Raji (cell line): Measurements from ENCODE around the gene GCAT.
A peak's percentile ranks its signal among the peaks of the same experiment; 100 is the strongest.

ENCODE experiments used
- POLR2A ChIP-seq: IDR thresholded peaks from 2 replicates; pipeline ENCODE4 v1.6.1; 2011; ENCODE audit warnings: low read depth, low read length, control low read depth; ENCODE audit not compliant: insufficient read depth

Gene GCAT

DNA sequence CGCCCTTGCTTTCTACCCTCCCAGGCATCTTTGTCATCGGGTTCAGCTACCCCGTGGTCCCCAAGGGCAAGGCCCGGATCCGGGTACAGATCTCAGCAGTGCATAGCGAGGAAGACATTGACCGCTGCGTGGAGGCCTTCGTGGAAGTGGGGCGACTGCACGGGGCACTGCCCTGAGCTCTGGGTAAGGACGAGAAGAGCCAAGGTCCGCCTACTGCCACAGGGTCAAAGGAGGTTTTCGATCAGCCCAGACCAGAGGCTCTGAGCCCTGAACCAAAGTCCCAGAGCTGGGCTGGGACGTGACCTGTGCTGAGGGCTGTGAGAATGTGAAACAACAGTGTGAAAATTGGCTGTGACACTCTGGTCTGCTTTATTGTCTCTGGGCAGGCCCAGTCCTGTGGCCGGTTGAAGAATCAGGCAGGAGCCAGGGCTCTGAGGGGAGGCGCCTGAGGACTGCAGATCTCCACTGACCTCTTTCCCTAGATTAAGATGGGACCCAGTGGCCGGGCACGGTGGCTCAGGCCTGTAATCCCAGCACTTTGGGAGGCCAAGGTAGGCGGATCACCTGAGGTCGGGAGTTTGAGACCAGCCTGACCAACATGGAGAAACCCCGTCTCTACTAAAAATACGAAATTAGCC, 8.9 kb downstream of the GCAT start:
- no peak for TF ChIP-seq POLR2A

DNA sequence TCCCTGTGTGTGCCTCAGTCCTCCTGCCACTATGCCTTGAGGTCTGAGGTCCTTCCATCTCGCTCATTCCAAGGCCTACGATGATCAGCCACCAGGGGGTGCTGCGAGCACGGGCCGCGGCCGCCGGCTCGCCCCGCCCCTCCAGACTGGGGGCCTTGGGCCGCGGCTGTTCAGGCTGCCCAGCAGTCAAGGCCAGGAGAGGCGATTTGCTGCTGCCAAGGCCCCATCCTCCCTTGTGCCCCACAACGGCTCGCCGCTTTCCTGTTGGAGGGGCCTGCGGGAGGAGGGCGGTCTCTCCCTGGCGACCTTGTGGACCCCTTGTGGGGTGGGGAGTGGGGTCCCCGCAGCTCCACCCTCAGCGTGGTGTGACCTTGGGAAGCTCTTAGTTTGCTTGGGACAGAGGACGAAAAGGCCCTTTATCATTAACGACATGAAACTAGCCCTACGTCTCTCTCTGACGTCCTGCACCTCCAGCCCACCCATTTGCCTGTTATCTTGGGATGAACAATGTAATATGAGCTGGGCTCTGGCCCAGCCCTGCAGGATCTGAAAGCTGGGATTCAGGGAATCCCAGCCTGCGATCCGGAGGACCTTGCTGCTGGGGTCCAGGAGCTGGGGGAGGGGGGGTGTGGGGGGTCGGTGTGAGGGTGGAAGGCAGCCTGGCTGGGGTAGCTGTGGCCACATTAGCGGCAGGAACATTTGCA, 10.1 kb downstream of the GCAT start:
- 0 out of 2 replicates have a peak, but pooled peaks have one; percentile 8 for TF ChIP-seq POLR2A

DNA sequence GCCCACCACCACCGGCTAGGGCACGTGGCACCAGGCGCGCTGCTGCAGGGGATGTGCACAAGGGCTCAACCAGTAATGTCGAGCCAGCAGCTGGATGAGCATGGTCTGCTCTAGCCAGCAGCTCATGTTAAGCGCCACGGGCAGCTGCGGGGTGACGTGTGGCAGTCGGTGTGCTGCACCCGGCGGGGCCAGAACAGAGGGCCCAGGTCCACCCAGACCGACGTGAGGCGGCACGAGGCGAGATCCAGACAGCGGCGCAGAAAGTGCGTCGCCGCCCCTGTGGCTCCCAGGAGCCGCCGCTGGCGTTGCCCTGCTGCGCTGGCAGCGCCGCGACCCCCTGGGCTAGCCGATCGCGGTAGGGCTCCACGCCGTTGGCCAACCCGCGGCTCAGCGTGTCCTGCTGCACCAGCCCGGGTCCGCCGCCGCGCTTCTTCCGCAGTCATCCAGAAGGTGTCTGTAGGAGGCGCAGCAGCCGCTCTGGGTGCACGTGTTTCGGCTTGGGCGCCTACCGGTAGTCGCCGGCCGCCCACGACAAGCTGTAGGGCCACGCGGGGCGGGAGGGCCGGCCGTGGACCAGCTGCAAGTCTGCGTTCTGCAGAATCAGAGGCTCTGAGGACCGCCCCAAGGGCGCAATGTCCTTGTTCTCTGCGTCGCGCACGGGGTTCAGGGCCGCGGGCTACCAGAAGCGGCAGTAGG, 10.8 kb downstream of the GCAT start:
- no peak for TF ChIP-seq POLR2A

DNA sequence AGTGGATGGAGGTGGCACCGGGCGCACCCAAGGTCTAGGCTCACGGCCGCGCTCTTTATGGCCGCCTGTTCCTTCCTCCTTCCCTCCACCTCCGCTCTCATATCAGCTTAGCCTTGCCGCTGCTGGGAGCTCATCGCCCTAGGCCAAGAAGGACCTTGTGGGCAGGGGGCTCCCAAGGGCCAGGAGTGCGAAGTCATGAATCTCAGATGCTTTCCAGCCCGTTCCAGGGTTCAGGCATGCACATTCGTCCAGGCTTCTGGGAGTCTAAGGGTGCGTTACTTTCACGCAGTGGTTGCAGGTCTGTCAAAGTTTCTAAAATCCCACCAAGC, 11.3 kb downstream of the GCAT start:
- TF ChIP-seq POLR2A = no peak

DNA sequence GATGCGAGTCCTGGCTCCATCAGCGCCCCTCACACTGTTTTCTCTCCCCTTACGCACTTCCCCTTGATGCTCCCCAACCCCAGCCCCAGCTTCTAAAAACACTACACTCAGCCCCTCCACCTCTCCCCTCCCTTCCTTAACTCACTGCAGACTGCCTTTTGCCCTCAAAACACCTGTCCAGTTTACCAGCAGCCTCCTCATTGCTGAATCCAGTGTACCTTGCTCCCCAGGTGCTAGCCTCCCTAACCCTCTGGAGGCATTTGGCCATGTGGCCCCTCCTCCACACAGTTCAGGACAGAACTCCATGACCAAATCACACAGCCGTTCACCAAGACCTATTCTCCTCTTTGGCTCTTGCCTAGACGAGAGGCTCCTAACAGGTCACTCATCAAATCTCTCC, 12.6 kb downstream of the GCAT start:
- no peak for TF ChIP-seq POLR2A

DNA sequence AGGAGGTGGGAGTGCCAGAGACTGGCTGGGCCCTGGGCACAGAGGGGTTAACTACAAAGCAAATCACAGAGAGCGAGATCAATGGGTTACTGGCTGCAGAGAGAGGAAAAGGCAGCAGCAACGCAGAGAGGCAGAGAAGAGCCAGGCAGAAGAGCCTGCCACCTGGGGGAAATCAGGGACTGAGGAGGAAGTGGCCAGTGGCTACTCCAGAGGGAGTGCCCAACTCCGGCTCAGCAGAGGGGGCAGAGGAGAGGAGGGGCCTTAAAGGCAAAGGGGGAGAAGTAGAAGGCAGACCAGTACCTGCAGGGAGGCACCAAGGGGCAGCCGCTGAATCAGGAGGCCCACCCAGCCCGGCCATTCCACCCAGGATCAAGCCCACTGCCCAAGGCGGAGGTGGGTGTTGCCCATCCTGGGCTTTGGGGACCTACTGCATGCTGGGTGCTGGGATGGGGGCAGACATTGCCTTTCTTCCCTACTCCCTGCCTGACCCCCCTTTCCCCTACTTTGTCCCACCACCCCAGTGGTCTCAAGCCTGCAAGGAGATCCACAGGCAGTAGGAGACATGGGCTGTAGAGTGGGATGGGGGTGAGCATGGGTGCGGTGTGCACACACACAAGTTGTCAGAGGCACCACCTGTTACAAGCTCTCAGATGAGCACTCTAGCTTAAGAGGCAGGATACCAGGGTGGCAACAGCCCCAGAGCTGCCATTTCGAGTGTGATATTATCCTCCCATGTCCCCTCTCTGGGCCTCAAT, 14.5 kb downstream of the GCAT start:
- no peak for TF ChIP-seq POLR2A

DNA sequence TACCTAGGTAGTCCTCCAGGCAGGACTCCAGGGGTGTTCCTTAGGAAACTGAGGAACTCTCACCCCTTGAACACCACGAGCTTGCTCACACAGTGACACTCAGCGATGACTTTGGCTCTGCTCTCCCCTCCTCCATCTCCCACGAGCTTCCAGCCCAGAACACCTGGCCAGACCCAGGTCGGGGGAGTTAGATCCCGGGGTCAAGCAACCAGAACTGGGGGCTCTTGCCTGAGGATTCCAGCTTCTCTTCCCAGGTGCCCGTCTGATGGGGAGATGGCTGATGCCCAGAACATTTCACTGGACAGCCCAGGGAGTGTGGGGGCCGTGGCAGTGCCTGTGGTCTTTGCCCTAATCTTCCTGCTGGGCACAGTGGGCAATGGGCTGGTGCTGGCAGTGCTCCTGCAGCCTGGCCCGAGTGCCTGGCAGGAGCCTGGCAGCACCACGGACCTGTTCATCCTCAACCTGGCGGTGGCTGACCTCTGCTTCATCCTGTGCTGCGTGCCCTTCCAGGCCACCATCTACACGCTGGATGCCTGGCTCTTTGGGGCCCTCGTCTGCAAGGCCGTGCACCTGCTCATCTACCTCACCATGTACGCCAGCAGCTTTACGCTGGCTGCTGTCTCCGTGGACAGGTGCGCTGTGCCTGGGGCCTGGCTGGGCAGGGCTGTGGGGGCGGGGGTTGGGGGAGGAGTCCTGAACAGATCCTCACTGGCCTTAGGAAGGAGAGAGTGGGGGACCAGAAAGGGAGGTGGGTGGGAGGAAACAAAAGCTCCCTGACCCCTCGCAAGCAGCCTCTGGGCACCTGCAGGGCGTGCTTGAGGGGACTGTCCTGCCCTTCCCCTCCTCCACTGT, 15.6 kb downstream of the GCAT start, which contains the start of gene GALR3:
GALR3 (plus strand) TSS at position 249 of the 852 bp plus-strand sequence; CDS start at position 274, 25 bp downstream.
- TF ChIP-seq POLR2A = no peak

DNA sequence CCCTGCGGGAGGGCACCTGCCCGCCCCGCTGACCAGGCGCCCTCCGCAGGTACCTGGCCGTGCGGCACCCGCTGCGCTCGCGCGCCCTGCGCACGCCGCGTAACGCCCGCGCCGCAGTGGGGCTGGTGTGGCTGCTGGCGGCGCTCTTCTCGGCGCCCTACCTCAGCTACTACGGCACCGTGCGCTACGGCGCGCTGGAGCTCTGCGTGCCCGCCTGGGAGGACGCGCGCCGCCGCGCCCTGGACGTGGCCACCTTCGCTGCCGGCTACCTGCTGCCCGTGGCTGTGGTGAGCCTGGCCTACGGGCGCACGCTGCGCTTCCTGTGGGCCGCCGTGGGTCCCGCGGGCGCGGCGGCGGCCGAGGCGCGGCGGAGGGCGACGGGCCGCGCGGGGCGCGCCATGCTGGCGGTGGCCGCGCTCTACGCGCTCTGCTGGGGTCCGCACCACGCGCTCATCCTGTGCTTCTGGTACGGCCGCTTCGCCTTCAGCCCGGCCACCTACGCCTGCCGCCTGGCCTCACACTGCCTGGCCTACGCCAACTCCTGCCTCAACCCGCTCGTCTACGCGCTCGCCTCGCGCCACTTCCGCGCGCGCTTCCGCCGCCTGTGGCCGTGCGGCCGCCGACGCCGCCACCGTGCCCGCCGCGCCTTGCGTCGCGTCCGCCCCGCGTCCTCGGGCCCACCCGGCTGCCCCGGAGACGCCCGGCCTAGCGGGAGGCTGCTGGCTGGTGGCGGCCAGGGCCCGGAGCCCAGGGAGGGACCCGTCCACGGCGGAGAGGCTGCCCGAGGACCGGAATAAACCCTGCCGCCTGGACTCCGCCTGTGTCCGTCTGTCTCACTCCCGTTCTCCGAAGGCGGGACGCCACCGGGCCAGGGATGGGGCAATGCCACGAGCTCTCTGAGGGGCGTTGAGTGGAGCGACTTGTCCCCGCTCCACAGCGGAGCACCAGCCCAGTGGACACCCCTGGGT, 17.2 kb downstream of the GCAT start:
- no peak for TF ChIP-seq POLR2A

DNA sequence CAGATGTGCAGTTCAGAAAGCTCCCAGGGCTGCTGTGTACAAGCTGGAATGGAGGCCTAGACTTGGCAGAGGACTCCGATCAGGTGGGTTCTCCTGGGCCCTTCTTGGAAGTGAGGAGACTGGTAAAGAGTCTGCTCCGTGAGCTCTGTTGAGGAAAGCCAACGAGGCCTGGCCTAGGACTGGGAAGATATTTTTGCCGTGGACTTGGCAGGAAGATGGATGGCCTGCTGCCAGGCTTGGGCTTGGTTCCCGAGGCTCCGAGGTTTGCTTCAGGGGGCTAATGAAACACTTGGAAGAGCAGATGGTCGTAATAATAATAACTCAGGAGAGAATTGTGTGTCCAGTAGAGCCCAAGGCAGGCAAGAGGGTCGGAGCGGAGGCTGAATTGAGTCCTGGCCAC, 19.3 kb downstream of the GCAT start:
- TF ChIP-seq POLR2A = no peak

DNA sequence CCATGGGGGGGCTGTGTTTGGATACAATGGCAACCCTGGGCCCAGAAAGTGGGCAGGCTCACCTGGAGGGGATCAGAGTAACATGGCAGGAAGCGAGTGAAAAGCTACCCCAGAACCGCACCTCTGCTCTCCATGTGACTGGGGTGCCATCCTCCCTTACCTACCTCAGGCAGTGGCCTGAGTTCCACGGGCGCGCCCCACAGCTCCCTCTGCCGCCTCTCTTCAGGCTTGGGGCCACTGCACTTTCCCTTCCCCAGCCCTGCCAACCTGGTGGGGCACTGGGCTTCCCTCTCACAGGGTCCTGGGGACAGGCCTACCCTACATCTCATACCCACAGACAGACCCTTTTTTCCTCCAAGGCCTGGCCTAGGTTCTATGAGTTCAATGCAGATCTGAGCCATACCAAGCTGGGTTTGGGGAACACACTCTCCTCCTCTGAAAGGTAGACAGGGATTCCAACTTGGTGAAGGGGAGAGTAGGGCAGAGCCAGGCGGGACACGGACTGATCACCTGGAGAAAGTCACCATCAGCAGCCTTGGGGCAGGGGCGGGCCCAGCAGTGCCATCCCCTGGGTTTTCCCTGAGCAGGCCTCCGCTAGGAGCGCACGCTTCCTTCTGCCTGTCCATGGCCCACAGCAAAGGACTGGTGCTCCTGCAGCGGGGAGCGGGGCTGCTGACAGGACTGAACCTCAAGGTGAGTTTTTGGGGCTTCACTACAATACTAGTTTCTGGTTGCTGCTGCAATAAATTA, 22.5 kb downstream of the GCAT start:
- no peak for TF ChIP-seq POLR2A

DNA sequence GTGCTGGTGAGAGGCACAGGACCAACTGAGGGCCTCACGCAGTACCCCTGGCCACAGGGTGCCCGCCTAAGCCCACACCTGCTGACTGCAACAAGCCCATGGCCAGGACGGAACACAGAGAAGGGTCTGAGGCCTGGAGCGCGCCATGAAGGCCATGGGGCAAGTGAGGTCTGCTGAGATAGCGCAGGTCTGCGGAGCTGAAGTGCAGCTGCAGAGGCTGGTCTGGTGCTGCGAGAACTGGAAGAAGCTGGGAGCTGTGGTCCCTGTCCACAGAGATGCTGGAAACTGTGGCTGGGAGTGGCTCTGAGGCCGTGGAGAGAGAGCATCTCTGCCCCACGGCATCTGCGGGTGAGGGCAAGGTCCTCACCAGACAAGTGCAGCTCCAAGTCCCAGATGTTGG, 23.7 kb downstream of the GCAT start:
- TF ChIP-seq POLR2A = no peak

DNA sequence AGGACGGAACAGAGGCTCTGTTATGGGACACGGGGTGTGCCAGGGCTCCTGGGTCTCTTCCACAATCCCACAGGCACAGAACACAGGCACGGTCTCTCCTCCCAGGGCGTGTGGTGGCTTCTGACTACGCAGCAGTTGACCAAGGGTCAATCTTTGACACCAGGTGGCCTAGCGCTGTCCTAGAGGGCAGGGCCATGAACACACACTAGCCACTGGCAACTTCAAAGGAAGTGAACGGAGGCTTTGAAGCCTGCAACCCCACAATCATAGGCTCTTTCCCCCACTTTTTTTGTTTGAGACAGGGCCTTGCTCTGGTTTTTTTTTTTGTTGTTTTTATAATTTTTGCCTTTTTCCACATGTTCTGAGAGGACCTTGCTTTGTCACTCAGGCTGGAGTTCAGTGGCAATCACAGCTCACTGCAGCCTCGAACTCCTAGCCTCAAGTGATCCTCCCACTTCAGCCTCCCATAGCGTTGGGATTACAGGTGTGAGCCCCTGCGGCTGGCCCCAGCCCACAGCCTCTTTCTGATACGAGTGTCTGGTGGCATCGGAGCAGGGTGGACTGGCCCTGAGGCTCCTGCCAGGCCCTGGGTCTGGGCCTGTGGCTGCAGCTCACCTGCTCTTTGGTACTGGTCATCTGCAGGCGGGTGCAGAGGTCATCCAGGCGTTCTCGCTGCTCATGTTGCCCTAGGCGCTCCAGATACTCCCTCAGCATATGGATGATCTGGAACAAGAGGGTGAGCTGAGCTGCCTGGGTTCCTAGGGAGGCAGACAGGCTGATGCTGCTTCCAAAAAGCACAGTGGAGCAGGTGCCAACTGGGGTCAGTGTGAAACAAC, 24.5 kb downstream of the GCAT start:
- no peak for TF ChIP-seq POLR2A
